ENCODE data around the gene ATAD3C.

- TF ChIP-seq, protein P1, sequence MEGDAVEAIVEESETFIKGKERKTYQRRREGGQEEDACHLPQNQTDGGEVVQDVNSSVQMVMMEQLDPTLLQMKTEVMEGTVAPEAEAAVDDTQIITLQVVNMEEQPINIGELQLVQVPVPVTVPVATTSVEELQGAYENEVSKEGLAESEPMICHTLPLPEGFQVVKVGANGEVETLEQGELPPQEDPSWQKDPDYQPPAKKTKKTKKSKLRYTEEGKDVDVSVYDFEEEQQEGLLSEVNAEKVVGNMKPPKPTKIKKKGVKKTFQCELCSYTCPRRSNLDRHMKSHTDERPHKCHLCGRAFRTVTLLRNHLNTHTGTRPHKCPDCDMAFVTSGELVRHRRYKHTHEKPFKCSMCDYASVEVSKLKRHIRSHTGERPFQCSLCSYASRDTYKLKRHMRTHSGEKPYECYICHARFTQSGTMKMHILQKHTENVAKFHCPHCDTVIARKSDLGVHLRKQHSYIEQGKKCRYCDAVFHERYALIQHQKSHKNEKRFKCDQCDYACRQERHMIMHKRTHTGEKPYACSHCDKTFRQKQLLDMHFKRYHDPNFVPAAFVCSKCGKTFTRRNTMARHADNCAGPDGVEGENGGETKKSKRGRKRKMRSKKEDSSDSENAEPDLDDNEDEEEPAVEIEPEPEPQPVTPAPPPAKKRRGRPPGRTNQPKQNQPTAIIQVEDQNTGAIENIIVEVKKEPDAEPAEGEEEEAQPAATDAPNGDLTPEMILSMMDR (IDR thresholded peaks at IDR 0.05): no peak
- no peak for TF ChIP-seq ZFX (IDR thresholded peaks at IDR 0.05; ENCODE audit: borderline replicate concordance)
Measured at GRCh38 chr1:1510912-1511532, 61.5 kb downstream of the ATAD3C start.

All from 22Rv1 (cell line).